ENCODE data around the gene PDGFD.
"Not testable (repeated sequence)": the region's sequence is repeated elsewhere in the genome, so short reads cannot be mapped to it uniquely, and the experiment has no call there.

Gene PDGFD

GRCh38 chr11:104051778-104052177 is 112.2 kb downstream of the PDGFD start:
- DNase-seq, result no peak

DNA sequence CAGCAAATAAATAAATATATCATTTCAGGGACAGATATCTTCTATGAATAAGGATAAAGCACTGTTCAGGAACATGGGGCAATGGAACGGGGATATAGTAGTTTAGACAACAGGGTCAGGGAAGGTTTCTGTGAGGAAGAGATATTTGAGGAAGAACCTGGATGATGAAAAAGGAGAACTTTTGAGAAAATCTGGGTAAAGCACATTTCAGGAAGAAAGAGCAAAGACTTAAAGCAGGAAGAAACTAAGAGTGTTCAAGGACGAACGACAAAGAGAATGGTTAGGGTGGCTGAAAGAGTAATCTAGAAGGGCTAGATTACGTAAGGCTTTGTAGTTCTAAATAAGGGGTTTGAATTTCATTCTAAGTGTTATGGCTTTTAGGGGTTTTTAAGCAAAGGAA is 114.8 kb downstream of the PDGFD start:
- no peak for DNase-seq

GRCh38 chr11:104046858-104047257 is 117.1 kb downstream of the PDGFD start:
- DNase-seq, result not testable (repeated sequence)

- DNase-seq, result no peak
Observed at GRCh38 chr11:104046331-104046730, 117.6 kb downstream of the PDGFD start.

DNA sequence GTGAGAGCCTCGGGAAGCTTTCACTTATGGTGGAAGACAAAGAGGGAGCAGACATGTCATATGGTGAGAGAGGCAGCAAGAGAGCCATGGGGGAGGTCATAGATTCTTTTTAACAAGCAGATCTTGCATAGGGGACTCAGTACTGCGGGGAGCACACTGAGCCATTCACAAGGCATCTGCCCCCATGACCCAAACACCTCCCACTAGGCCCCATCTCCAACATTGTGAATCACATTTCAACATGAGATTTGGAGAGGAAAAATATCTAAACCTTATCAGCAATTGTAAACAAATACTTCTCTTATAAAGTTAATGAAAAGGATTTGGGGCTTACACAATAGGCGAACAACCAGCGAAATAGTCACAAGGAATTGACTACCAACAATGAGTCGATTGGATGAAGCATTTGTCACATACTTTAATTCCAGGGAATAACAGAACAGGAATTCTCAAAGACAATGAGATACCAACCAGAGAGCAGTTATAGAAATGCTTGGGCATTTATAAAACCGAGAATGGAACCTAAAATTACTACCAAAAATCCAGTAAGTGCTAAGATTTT is 120.2 kb downstream of the PDGFD start:
- no peak for DNase-seq

DNA sequence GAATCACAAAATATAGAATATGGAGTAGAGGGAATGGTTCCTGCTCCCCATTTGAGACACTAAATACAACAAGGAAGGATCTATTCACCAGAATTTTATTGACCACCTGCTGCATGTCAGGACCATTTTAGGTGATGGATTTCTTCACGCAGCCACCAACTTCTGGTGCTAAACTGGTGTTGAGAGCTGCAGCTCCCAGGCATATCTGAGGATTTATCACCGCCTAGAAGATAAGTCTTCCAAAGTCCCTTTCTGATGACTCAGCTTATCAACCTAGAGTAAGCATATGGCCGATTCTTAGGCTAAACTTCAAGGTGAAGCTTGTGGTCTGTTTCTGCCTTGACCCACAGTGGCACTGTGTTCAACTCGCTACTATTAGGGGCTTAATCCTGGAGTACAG is 120.8 kb downstream of the PDGFD start:
- DNase-seq, result no peak

DNA sequence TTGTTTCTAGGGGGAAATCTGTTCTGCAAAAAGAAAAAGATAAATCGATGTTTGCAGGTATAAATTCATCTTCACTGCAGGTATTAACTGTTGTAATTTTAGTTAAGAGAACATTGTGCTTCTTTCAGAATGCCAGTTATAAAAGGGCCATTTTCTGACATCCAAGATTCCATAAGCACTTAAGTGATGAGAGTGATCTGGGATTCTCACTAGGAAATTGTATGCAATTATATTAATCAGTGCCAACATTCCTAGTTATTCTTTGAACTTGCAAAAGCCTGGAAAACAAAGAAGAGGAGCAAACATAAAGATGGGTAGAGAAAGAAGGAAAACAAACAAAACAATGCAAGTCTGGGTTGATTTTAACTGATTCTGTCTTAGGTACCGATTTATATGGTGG is 122.2 kb downstream of the PDGFD start:
- no peak for DNase-seq

DNA sequence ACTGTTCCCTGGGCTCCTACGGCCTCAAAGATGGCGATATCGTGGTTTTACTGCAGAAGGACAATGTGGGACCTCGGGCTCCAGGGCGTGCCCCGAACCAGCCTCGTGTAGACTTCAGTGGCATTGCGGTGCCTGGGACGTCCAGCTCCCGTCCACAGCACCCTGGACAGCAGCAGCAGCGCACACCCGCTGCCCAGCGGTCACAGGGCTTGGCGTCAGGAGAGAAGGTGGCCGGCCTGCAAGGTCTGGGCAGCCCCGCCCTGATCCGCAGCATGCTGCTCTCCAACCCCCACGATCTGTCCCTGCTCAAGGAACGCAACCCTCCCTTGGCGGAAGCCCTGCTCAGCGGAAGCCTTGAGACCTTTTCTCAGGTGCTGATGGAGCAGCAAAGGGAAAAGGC is 127.0 kb downstream of the PDGFD start:
- DNase-seq, result no peak

- DNase-seq, result no peak
Observed at GRCh38 chr11:104036588-104036987, 127.4 kb downstream of the PDGFD start, which contains the start of gene DDI1. Gene DDI1 (plus strand): TSS chr11:104036640. CDS start chr11:104036823, 183 bp downstream.

DNA sequence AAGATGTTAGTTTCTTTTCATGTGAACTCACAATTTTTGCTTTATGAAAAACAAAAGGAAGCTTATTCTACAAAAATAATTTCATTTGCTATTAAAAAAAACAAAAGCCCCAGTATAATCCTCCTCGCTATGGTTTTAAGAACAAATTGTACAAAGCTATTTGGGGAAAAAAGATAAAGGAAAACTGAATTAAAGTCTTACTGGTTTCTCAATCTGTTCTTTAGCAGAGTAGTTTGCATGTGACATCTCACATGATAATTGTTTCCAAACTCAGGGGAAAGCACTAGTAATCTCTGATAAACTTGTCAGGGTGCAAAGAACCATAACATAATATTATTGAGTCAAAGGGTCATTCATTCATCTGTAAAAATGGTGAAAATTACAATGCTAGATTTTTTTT is 130.4 kb downstream of the PDGFD start:
- DNase-seq, result no peak

GRCh38 chr11:104033134-104033533 is 130.8 kb downstream of the PDGFD start:
- no peak for DNase-seq

DNA sequence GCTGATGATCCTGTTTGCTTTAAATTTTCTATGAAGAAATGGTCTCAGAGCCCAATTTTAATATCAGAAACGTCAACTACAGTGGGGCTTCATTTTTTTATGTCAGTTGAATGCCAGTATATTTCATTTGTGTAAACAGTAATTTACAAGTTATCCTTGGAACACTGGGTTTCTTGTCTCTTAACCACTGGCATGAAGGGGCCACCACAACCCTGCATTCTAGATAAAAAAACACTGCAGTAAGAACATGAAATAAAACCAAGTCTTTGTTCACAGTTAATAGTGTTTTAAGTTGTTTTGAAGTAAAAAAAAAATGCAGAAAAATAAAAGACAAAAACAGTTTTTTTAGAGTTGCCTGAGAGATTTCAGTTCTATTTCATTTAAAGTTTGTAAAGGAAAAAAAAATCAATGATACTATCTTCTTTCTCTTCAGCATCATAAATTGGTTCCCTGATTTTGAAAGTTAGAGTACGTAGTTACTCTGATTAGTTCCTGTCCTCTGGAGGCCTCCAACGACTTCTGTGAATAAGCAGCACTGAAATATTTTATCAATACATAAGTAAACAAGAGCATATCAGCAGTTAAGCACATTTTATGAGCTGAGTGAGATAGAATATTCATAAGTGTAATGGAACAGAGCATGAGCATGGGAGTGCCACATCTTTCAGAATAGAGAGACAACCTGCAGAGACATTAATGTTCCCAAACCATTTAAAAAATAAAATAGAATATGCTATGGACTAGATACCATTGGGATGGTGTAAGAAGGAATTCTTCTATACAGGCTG is 135.3 kb downstream of the PDGFD start:
- DNase-seq, result no peak

DNA sequence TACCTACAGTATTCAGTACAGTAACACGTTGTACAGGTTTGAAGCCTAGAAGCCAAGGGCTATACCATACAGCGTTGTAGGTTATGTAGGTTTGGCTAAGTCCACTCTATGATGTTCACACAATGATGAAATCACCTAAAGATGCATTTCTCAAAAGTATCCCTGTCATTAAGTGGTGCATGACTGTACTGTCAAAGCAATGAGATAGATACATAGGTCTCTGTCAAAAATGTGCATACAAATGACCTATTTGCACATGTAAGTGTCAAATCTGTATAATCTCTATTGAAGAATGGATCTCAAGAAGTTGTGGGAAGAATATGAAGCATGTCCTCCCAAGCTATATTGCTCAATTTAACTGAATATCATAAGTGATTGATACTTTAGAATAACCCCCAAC is 139.4 kb downstream of the PDGFD start:
- no peak for DNase-seq

DNA sequence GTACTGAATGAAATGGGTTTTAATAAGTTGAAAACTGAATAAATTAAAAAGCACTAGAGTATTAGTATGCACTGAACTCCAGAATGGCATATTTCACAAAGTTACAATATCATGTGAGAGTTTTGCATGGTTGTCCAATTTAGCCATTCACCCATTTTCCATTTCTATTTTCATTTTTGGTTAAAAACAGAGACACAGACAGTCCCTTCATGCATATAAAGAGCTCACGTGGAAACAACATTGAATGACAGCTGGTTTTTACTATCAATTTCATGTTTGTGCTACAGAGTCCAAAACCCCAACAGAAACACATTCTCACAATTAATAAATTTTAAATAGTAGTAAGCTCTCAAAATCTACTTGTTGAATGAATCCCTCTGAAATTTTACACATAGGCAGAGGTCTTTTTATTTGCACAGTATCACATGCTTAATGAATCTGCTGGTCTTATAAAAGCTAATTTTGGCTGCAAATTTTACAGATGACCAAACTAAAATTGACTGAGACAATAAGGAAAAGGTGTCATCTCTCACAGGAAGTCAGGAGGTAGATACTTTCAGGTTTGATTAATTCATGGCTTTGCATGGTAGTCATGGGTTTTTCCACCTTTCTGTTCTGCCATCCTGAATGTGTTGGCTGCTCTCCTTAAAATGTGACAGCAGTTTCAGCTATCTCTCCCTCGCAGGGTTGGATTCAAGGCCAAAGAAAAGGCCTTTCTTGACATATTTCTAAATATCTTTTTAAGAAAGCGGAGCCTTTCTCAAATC is 148.1 kb downstream of the PDGFD start:
- DNase-seq, result no peak

- DNase-seq, result no peak
Observed at GRCh38 chr11:104011044-104011443, 152.9 kb downstream of the PDGFD start.

DNA sequence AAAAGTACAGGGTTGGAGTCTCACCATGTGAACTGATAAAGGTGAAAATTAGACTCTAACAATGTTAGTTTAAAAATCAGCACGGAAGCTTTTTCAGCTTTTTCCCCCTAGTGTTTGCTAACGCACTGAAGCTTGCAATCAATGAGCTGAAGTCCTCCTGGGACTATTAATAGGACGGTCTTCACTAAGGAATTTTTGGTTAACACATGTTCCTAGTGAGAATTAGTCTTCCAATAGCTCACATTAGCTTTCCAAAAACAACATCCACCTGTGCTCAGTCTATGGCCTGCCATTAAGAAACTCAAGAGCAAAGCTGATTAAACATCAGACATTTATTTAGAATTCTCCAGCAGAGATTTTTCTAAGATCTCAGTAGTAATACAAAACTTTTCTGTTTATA is 154.2 kb downstream of the PDGFD start:
- DNase-seq, result no peak

- DNase-seq, result no peak
Observed at GRCh38 chr11:104005234-104005855, 158.6 kb downstream of the PDGFD start.

DNA sequence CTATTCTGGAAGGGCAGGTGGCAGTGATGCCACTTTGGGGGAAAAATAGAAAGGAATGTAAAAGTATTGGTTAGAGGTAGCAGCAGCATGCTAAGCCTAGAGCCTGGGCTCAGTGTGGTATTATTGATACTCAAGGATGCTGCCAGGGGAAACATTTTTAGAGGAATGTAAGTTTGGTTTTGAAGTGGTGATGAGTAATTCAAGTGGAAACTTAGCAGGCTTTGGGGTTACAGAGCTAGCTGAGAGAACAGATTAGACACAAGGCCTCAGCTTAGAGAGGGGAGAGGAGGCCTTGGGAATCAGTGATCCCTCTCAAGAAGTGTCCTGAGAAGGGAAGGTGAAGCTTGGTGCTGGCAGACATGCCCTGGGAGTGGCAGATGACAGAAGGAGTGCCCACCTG is 160.5 kb downstream of the PDGFD start:
- no peak for DNase-seq

- no peak for DNase-seq
Observed at GRCh38 chr11:104001561-104002056, 162.3 kb downstream of the PDGFD start.

DNA sequence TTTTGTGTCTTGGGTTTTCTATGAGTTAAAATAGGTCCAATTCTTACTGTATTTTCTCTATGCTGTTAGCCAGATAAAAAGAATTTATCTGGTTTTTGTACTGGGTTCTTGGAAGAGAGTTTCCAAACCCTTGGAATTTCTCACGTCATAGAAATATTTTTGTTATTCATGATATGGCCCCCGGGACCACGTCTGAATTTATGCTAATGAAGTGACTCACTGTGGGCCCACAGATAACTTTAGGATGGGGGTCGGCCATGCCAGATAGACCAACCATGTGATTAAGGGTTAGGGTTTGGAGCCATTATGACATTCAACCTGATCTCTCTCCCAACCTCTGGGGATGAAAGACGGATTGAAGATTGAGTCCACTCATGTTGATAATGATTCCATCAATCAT is 163.1 kb downstream of the PDGFD start:
- DNase-seq, result no peak

- no peak for DNase-seq
Observed at GRCh38 chr11:103998826-103999508, 165.0 kb downstream of the PDGFD start.

GRCh38 chr11:103997082-103997481 is 166.9 kb downstream of the PDGFD start:
- no peak for DNase-seq

- no peak for DNase-seq
Observed at GRCh38 chr11:103995896-103996295, 168.1 kb downstream of the PDGFD start.
